ENCODE measurements around the gene SHTN1.

Gene SHTN1

GRCh38 chr10:116912162-116912561 lies 92.8 kb downstream of the SHTN1 start:
- DNase-seq: no peak

DNA sequence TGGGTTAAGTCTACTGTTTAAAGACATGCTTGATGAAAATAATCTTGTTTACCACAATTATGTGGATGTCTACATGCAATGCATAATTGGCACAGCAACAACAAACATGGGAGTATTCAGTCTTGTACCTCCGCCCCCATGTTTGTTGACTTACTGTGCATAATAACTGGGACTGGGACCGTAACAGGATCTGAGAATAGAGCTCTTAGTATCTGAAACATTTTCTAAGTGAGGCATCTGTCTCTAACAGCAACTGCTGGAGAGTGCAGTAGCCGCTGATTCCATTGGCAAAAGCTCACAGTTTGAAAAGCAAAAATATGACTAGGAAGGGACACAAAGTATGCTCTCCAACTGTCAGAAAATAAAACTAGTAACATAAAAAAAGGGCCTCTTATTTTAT lies 94.1 kb downstream of the SHTN1 start:
- no peak for DNase-seq

GRCh38 chr10:116909307-116909706 lies 95.7 kb downstream of the SHTN1 start:
- no peak for DNase-seq

- DNase-seq: no peak
Observed at GRCh38 chr10:116907245-116907987, 97.6 kb downstream of the SHTN1 start.

GRCh38 chr10:116905845-116906210 lies 99.2 kb downstream of the SHTN1 start:
- no peak for DNase-seq

- no peak for DNase-seq
Observed at GRCh38 chr10:116899626-116900025, 105.4 kb downstream of the SHTN1 start.

- no peak for DNase-seq
Observed at GRCh38 chr10:116893686-116894037, 111.3 kb downstream of the SHTN1 start.

- DNase-seq: no peak
Observed at GRCh38 chr10:116892907-116893685, 111.9 kb downstream of the SHTN1 start.

DNA sequence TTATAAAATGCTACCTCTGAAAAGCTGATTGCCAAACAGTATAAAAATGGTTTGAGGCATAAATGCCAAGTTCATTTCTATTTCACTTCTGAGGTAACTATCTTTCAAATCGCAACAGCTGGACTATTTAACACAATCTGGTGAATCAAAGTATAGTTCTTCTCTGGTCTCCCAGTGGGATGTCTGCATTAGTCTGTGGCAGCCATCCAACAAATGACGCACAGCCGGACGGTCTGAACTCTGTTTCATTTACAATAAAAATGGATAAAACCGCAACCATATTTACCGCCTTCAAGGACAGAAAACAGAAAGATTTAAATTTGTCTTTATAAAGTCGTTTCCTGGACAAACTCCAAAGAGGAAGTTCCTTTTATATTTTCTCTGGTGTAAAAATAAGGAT lies 113.8 kb downstream of the SHTN1 start:
- no peak for DNase-seq

GRCh38 chr10:116889066-116889465 lies 115.9 kb downstream of the SHTN1 start:
- no peak for DNase-seq

GRCh38 chr10:116888380-116889055 lies 116.5 kb downstream of the SHTN1 start:
- DNase-seq: no peak

GRCh38 chr10:116886772-116887171 lies 118.2 kb downstream of the SHTN1 start:
- no peak for DNase-seq

DNA sequence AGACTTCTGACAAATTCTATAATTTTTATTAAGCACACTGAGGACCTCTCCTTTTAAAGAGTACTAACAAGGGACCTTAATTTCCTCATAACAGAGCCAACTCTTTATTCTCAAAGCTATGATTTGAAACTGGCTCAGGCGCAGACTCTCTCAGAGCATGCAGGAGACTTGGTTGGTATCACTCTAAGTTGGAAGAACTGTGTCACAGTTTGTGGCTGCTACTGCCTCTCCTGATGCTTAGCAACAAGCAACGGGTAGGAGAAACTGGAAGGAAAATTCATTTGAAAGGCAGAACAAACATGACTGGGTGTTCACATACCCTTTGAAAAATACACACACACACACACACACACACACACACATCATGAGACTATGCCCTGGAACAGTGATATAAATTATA lies 122.3 kb downstream of the SHTN1 start:
- no peak for DNase-seq

DNA sequence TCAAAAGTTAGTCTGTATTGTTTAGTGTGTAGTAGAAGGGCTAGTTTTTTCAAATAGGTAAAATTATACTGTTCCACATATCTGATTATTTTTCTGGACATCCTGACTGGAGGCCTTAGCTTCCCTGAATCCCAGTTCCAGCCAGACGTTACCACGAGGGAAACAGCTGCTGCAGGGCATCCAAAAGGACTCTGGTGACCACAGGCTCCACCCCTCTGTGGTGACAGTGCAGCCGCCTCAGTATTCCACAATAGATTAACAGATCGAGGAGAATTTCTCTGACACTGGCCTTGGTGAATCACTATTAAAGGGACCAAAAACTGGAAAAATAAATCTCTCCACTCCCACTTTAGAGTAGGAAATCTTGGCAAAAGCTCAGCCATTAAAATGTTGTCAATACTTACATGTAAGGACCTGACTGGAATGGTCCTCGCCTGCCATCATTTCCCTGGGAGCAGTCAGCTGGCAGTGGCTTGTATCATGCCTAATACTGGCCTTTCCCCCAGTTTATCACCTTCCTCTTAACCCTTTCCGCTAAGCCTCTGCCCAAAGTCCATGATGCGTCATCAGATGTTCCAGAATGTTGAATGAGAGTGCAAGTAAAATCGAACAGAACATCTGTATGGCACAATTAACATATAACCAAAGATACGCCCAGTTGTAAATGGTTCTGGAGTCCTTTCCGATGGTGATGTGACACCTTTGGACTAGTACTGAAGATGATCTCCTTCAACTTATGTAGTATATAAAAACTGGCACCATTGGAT lies 124.1 kb downstream of the SHTN1 start:
- no peak for DNase-seq

GRCh38 chr10:116879817-116880216 lies 125.2 kb downstream of the SHTN1 start:
- no peak for DNase-seq

GRCh38 chr10:116878123-116878522 lies 126.9 kb downstream of the SHTN1 start:
- DNase-seq: no peak

GRCh38 chr10:116877391-116877790 lies 127.6 kb downstream of the SHTN1 start:
- no peak for DNase-seq

- no peak for DNase-seq
Observed at GRCh38 chr10:116875897-116876296, 129.1 kb downstream of the SHTN1 start.

DNA sequence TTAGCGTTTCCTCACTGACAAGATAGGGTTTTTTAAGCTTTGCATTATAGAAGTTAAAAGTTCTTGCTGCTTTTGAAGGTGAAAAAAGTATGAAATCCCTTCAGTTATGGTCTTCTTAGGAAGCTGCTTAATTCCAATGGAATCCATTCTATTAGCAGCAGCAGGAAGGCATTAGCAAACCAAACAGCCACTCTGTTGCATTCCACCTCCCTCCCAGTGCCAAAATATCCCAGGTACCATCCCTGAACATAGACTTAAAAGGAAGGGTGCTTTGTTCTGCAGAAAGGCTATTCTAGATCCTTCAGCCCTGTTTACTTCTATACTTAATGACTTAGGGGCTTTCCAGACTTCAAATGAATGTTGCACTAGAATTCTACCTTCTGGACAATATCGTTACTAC lies 131.9 kb downstream of the SHTN1 start:
- no peak for DNase-seq

DNA sequence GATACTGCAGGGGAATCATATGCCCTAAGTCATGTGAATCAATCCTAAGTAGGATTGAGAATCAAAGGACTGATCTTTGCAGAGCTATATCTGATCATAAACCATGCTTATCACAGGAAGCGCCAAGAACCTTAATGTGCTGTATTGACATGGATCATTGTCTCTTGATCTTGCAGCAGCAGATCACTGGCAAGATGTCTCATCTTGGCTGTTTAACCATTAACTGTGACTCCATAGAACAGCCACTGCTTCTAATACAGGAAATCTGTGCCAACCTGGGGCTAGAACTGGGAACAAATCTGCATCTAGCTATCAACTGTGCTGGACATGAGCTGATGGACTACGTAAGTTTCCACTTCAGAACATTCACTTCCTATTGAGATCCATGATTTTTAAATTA lies 134.0 kb downstream of the SHTN1 start:
- no peak for DNase-seq

DNA sequence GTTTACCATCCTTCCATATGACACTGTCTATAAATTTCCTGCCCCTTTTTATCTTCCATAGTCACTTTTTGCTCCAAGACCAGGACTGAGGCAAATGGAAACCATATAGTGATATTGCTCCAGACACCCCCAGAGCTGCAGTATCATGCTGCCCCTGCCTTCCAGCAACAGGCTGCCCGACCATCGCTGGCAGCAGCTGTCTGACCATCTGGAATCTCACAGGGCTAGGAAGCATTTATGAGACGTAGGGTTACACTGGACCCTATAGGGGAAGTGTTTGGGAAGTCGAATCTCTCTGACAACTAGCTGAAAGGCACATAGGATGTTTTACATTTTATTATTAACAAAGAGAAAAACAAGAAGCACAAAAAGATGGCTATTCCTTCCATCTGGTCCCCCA lies 136.3 kb downstream of the SHTN1 start:
- no peak for DNase-seq

GRCh38 chr10:116868198-116868676 lies 136.8 kb downstream of the SHTN1 start:
- DNase-seq: no peak

DNA sequence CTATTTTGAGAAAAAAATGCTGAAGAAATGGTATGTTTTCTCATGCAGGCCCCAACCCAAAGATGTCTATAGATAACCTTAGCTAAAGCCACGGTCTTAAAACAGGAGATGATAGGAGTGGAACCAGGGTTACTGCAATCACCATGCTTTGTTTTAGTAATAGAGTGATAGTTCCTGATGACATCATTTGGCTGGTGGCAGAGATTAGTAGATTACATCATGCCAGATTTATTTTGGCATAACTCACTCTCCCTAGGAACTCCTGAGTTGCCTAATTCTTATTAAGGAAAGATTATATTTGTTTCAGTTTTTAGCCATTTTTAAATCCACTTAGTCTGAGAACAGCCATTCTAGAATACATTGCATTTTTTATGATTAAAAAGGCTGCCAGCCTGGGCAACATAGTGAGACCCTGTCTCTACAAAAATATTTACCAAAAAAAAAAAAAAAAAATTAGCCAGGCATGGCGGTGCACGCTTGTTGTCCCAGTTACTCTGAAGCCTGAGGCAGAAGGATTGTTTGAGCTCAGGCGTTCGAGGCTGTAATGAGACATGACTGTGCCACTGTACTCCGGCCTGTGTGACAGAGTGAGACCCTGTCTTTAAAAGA lies 137.9 kb downstream of the SHTN1 start:
- no peak for DNase-seq

All from activated CD8-positive, alpha-beta memory T cell treated with anti-CD3 and anti-CD28 coated beads for 24 hours (primary cell).